Thymus (tissue), 11 donors: ENCODE results near the gene MBNL2. TPM values are rescaled to one million over a fixed set of nuclear protein-coding genes. Genes with fewer than 3 reads are reported as not detected.

Source experiments
- DNase-seq, 9 donors: peaks; one replicate each; pipeline ENCODE4 v3.0.0-alpha.2; 2013; ENCODE audit warnings: low spot score in 9 of 9, low read depth in 6 of 9, missing footprints in 1 of 9
- H3K27ac ChIP-seq, 2 donors: one replicate each; pipeline ENCODE4 v1.5.1; 2013; ENCODE audit warnings: control low read depth in 1 of 2, low read depth in 1 of 2, low read length in 1 of 2, mild to moderate bottlenecking in 1 of 2, moderate library complexity in 1 of 2
- H3K27me3 ChIP-seq, 2 donors: one replicate each; pipeline ENCODE4 v1.5.1; 2013; ENCODE audit warnings: low read length in 1 of 2; ENCODE audit not compliant: control insufficient read depth in 2 of 2, insufficient read depth in 1 of 2
- H3K36me3 ChIP-seq, 2 donors: one replicate each; pipeline ENCODE4 v1.5.1; 2013; ENCODE audit warnings: low read length in 1 of 2, mild to moderate bottlenecking in 1 of 2, moderate library complexity in 1 of 2; ENCODE audit not compliant: control insufficient read depth in 2 of 2, insufficient read depth in 2 of 2
- H3K4me1 ChIP-seq, 2 donors: one replicate each; pipeline ENCODE4 v1.5.1; 2013; ENCODE audit warnings: low read length in 2 of 2; ENCODE audit not compliant: control insufficient read depth in 2 of 2, insufficient read depth in 2 of 2
- H3K4me3 ChIP-seq, 2 donors: one replicate each; pipeline ENCODE4 v1.5.1; 2013; ENCODE audit warnings: low read length in 2 of 2, control low read depth in 1 of 2, mild to moderate bottlenecking in 1 of 2
- H3K9me3 ChIP-seq, 2 donors: one replicate each; pipeline ENCODE4 v1.5.1; 2013; ENCODE audit warnings: low read length in 1 of 2, mild to moderate bottlenecking in 1 of 2; ENCODE audit not compliant: control insufficient read depth in 2 of 2, insufficient read depth in 1 of 2
- WGBS: extraction: QIAGEN DNeasy Blood & Tissue Kit; methylation state at CpG from one replicate; pipeline ENCODE4 v1.1.7; 2013; 5-methylcytosine and 5-hydroxymethylcytosine counted together
- polyA plus RNA-seq: library from polyadenylated mRNA; stranded (reverse); fragments of 200-250 nt; gene quantifications from one replicate; pipeline ENCODE4 v1.2.3, GENCODE V29; 2013
- total RNA-seq: library from RNA; stranded (reverse); fragments of 120-200 nt; gene quantifications from one replicate; pipeline ENCODE4 v1.2.4, GENCODE V29; 2013
- donor health status: healthy.

MBNL2 gene
- total and polyA plus RNA-seq, 2 donors = 22.7 to 27.1 TPM

DNA sequence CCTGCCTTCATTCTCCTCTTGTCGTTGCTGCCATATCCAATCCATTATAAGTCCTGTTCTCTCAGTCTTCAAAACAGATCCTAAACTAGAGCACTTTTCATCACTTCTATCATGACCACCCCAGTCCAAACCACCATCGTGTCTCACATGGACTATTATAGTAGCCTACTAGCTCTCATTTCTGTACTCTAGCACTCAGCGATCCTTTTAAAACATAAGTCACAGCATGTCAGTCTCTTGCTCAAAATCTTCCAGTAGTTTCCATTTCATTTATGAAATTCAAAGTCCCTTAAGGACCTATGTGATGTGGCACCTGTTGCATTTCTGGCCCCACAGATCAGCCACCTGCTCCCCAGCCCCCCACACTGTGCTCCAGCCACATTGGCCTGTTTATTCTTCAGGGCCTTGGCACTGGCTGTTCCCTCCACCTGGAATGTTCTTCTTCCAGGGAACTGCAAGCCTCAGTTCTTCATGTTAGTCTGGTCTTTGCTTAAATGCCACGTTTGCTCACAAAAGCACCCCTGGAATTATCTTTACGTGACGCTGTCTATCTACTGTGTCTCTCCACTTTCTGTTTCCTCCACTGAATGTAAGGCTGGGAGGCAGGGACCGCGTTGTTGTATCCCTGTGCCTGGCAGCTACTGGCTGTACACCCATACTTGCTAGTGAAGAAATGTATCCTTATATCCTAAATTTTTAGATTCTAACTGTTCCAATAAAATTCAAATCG is 64.3 kb downstream of the MBNL2 start:
- H3K27ac ChIP-seq = peak overlapping the region in 1 of 2 donors; percentile 20
- WGBS = 92% methylated on average over 9 of the region's 9 CpGs
- DNase-seq = peak in 1 of 9 donors; percentile 22
- H3K4me1 ChIP-seq = peaks cover 4 to 8% of the 10 kb centered on the region in 2 donors
- H3K27me3 ChIP-seq = no peaks in the 10 kb centered on the region
- H3K36me3 ChIP-seq = no peaks in the 10 kb centered on the region
- no peaks in the 10 kb centered on the region for H3K9me3 ChIP-seq
- H3K4me3 ChIP-seq = no peak overlapping the region

DNA sequence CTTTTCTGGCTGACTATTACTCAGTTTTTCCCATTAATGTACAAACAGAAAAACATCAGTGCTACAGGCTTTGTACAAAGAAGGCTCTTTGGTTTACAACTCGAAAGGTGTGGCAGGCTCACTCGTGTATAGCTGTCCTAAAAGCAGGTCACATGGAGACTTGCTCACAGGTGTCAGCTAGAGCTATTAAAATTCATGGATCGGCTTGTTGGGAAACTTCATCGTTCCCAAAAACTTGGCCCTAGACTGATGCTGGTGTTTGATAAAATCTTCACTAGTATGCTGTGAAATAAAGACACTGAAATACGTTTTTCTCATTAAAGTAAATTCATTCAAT is 64.9 kb downstream of the MBNL2 start:
- no peaks in the 10 kb centered on the region for H3K36me3 ChIP-seq
- no peaks in the 10 kb centered on the region for H3K9me3 ChIP-seq
- H3K4me3 ChIP-seq = no peak overlapping the region
- WGBS = 94% methylated on average over 5 of the region's 5 CpGs
- peaks cover 4 to 8% of the 10 kb centered on the region in 2 donors for H3K4me1 ChIP-seq
- no peak for DNase-seq
- H3K27me3 ChIP-seq = no peaks in the 10 kb centered on the region
- H3K27ac ChIP-seq = no peak overlapping the region

DNA sequence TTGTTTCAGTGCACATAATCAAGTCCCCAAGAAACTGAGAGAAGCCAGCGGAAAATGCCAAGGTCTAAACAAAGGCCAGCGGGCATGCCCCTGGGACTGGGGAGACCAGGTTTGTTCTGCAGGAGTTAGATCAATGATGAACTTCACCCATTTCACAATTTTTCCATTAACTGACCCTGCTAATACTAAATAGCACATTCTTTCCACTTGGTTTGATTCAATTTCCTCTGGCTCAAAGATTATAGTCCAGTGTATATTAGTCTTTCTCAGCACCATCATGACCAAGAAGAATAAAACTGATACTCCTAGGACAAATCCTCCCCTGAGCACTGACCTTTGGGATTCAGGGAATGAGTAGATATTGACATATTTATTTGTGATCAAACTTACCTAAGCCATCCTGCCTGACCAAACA is 66.4 kb downstream of the MBNL2 start:
- Histone ChIP-seq H3K27ac (no peak overlapping the region), H3K4me1 (peaks cover 4 to 8% of the 10 kb centered on the region in 2 donors), H3K27me3 (no peaks in the 10 kb centered on the region), H3K9me3 (no peaks in the 10 kb centered on the region), H3K36me3 (no peaks in the 10 kb centered on the region), H3K4me3 (no peak overlapping the region)
- 98% methylated on average over 2 of the region's 2 CpGs for WGBS
- DNase-seq = no peak

DNA sequence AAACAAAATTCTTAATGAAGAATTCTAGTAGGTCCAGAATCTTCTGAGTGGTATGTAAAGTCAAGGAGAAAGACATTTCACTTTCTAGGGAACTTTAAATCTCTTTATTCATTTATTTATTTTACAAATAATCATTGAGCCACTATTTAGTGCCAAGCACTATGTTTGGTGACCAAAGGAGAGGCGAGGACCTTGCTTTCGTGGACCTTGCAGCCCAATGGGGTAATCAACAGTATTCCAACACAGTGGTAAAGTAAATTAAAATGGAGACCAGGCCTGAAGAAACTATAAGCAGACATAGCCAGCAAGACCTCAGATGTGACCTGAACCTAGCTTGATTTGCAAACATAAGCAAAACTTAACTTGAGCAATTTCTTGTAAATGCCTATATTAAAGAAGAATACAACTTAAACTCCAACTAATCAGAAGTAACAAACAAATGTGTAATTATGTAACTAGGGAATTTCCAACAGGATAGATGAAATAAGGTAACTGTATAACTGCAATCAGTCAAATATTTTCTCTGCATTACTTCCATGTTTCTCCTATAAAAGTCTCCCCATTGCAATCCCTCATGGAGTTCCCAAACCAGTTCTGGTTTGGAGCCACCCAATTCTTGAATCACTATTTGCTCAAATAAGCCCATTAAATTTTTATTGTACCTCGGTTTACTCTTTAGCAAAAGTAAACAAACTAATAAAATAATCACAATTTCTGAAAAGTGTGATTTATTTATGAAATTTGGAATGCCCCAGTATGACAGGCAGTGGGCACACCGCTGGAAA is 67.6 kb downstream of the MBNL2 start:
- H3K36me3 ChIP-seq = no peaks in the 10 kb centered on the region
- no peak for DNase-seq
- H3K4me1 ChIP-seq = peaks cover 4 to 8% of the 10 kb centered on the region in 2 donors
- H3K27ac ChIP-seq = no peak overlapping the region
- WGBS = 98% methylated on average over 4 of the region's 4 CpGs
- no peak overlapping the region for H3K4me3 ChIP-seq
- no peaks in the 10 kb centered on the region for H3K9me3 ChIP-seq
- H3K27me3 ChIP-seq = no peaks in the 10 kb centered on the region

DNA sequence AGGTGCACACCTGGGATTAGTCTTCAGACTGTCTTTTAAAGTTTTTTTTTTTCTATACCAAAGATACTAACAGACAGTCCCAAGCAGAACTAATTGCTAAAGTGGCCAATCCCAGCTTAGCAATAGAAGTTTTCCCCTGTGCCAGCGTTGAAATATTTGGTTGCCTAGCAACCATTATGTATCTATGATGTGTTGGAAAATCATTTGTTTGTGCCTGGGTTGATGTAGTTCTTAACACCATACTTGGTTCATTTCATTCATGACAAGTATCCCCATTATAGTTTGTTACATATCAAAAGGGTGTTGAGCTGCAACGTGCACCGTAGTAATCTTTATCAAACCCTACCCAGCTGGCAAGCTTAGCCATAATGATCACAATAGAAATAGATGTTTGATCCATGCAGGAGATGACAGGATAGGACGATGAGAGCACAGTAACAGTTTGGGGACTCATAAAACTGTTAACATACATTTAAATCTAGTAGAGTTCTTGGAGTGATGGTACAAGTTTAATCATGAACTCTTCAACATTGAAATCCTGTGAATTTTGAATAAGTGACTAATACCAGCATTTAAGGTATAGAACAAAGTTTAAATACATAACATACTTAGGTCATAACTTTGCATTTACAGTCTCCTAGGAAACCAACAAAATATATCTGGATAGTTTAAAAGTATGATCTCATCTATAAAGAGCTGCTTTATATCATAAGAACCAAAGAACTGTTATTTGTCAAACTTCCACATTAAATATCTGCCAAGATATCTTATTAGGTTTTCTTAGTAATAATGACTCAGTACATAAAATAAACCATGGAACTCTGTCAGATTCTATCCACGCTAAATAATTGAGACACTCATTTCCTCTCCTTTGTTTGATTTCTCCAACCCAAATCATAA is 73.4 kb downstream of the MBNL2 start:
- Histone ChIP-seq H3K9me3 (no peaks in the 10 kb centered on the region), H3K36me3 (no peaks in the 10 kb centered on the region), H3K4me3 (no peak overlapping the region), H3K4me1 (no peaks in the 10 kb centered on the region), H3K27ac (no peak overlapping the region), H3K27me3 (no peaks in the 10 kb centered on the region)
- no peak for DNase-seq
- 95% methylated on average over 5 of the region's 5 CpGs for WGBS

DNA sequence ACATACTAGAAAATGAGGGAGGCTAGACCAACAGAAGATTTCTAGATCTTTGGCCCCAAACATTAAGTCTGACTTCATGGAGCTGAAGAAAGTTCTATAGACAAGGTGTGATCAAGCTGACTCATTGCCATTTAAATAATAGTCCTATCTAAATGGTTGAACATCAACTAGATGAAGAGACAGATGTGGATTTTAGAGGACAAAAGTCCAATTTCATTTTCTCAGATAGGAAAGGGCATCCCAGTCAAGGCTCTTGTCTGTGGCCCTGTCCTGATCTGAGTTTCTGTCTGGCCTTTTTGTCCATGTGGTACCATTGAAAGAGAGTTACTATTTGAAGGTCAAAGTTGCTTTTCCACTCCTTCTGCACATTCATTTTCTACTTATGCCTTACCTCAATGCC is 74.6 kb downstream of the MBNL2 start:
- no peak for DNase-seq
- Histone ChIP-seq H3K27me3 (no peaks in the 10 kb centered on the region), H3K36me3 (no peaks in the 10 kb centered on the region), H3K4me1 (no peaks in the 10 kb centered on the region), H3K4me3 (no peak overlapping the region), H3K9me3 (no peaks in the 10 kb centered on the region), H3K27ac (no peak overlapping the region)

DNA sequence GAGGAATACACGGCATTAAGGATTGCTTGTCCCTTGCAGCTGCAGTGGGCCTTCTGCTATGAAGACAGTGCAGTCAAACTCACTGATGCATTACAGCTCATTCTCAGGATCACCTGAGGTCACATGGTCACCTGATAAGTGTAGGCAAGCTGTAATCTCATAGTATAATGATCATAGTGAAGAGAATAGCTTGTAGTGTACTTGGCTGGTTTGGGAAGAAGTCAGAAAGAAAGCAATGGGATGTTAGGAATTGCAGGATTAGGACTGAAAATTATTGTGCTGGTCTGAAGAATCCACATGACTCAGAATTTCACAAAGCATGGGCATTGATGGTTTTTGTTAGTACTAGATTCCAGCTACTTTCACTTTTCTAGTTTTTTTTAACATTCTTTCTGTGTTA is 76.7 kb downstream of the MBNL2 start:
- H3K27ac ChIP-seq = no peak overlapping the region
- no peak for DNase-seq
- no peaks in the 10 kb centered on the region for H3K4me1 ChIP-seq
- WGBS = 98% methylated on average over 1 of the region's 1 CpG
- no peaks in the 10 kb centered on the region for H3K36me3 ChIP-seq
- H3K4me3 ChIP-seq = no peak overlapping the region
- no peaks in the 10 kb centered on the region for H3K27me3 ChIP-seq
- H3K9me3 ChIP-seq = no peaks in the 10 kb centered on the region

DNA sequence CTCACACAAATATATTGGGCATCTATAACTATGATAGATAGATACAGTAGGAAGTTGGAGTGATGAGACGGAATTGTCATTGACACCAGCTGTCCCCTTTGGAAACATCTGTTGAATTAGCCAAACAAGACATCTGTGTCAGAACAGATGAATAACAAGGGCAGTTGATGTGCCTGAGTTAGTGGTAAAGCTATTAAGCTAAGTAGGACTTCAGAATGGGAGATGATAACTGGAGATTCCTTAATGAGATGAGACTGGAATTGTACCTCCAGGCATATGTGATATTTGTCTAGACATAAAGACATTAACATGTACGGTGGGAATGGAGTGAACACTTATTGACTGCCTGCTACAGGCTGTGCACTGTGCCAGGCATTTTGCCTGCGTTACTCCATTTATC is 78.7 kb downstream of the MBNL2 start:
- 80% methylated on average over 3 of the region's 3 CpGs for WGBS
- H3K4me1 ChIP-seq = no peaks in the 10 kb centered on the region
- H3K27me3 ChIP-seq = no peaks in the 10 kb centered on the region
- no peaks in the 10 kb centered on the region for H3K9me3 ChIP-seq
- DNase-seq = no peak
- H3K4me3 ChIP-seq = no peak overlapping the region
- H3K27ac ChIP-seq = no peak overlapping the region
- H3K36me3 ChIP-seq = no peaks in the 10 kb centered on the region
